Choroid plexus epithelial cell (primary cell): ENCODE measurements around the gene TRMT10C.
A peak's percentile ranks its signal among the peaks of the same experiment; 100 is the strongest.

ENCODE experiments used
- DNase-seq: peaks from one replicate; pipeline ENCODE4 v3.0.0-alpha.2; 2010; ENCODE audit warnings: low read depth
- H3K4me3 ChIP-seq: 2 replicates; pipeline ENCODE4 v1.5.1; 2011; ENCODE audit warnings: low read depth, mild to moderate bottlenecking, control low read depth, low read length, moderate library complexity
- CTCF ChIP-seq: conservative IDR thresholded peaks from 2 replicates; pipeline ENCODE4 v1.5.1; 2011; ENCODE audit warnings: low read depth, mild to moderate bottlenecking, control low read depth, inconsistent platforms, low read length, moderate library complexity

The TRMT10C gene

GRCh38 chr3:101573449-101574387 lies 12.1 kb downstream of the TRMT10C start, which contains the start of gene PCNP:
Gene PCNP (plus strand): TSS chr3:101574180. CDS start chr3:101574216, 36 bp downstream.
- H3K4me3 ChIP-seq = peak within 1 kb of the TSS; percentile 95
- TF ChIP-seq CTCF = peak; percentile 79

GRCh38 chr3:101574388-101575112 lies 12.9 kb downstream of the TRMT10C start:
- peak; percentile 58 for DNase-seq
- no peak for TF ChIP-seq CTCF
- peak overlapping the region; percentile 95 for H3K4me3 ChIP-seq

More at GRCh38 chr3:101573449-101574387, 12.1 kb downstream of the TRMT10C start, which contains the start of gene PCNP:
- peak; percentile 99 for DNase-seq

GRCh38 chr3:101577286-101577685 lies 15.6 kb downstream of the TRMT10C start:
- no peak overlapping the region for H3K4me3 ChIP-seq
- no peak for DNase-seq

GRCh38 chr3:101588616-101589015 lies 26.9 kb downstream of the TRMT10C start:
- no peak for TF ChIP-seq CTCF
- H3K4me3 ChIP-seq = no peak overlapping the region
- DNase-seq = no peak

More at GRCh38 chr3:101577286-101577685, 15.6 kb downstream of the TRMT10C start:
- TF ChIP-seq CTCF = no peak

- H3K4me3 ChIP-seq = no peak overlapping the region
- no peak for DNase-seq
- TF ChIP-seq CTCF = no peak
Observed at GRCh38 chr3:101591071-101591470, 29.4 kb downstream of the TRMT10C start.

GRCh38 chr3:101602731-101603130 lies 41.1 kb downstream of the TRMT10C start:
- DNase-seq = no peak
- H3K4me3 ChIP-seq = no peak overlapping the region
- TF ChIP-seq CTCF = no peak
